Non-pigmented ciliary epithelial cell (primary cell): ENCODE data around the gene IQCC.

Experiments used
- DNase-seq: peaks from one replicate; pipeline ENCODE4 v3.0.0-alpha.2; 2010; ENCODE audit warnings: low read depth

Gene IQCC

DNA sequence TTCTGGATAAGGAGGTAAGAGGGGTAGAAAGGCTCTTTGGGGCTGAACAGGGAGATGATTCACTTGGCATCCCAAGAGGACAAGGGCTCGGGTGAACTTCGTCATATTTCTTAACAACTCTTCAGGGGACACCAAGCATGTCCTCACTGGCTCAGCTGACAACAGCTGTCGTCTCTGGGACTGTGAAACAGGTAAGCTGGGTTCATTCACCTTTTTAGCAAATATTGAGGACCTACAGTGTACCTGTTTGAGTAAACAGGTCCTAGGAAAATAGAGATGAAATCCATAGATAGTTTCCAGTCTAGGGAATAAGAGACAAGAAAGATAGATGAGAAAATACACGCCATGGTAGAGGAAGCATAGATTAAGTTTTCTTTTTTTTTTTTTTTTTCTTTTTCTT is 18.8 kb downstream of the IQCC start:
- DNase-seq, result no peak

DNA sequence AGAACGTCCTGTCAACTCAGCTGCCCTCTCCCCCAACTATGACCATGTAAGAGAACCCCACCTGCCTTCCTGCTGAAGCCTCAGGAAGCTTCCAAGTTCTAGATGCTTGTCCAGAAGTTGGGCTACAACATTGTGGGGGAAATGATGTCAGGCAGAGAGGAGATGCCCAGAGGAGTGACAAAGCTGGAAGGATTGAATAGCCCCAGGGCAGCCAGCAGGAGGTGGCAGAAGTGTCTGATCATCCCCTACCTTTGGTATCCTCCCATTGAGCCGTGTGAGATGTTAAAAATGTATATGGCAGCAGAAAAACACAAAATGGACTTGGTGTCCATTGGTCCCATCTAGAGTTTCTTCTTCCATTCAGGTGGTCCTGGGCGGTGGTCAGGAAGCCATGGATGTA is 23.3 kb downstream of the IQCC start:
- no peak for DNase-seq

DNA sequence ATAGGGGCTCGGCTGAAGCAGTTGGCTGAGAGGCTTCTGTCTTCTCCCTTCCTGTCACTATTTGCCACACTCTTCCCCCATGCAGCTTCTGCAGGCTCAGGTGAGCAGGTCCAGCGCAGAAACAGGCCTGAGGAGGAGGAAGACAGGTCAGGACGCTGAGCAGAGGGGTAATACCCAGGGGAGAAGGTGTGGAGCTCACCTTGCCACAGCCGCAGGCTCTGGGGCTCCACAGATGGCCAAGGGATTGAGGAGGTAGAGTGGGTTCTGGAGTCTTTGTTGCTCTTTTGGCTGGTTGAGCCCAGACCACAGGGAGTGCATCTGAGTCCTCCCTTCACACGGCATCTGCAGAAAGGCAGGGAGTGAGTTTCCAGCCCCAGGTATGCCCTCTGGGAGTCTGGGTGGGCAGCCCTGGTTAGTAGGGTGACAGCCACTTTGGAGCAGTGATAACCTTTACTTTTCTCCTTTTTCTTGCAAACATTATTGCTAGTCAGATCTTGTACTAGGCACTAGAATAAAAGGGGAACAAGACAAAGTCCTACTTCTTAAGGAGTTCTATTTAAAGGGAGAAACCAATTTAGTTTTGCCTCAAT is 26.5 kb downstream of the IQCC start:
- DNase-seq, result no peak

DNA sequence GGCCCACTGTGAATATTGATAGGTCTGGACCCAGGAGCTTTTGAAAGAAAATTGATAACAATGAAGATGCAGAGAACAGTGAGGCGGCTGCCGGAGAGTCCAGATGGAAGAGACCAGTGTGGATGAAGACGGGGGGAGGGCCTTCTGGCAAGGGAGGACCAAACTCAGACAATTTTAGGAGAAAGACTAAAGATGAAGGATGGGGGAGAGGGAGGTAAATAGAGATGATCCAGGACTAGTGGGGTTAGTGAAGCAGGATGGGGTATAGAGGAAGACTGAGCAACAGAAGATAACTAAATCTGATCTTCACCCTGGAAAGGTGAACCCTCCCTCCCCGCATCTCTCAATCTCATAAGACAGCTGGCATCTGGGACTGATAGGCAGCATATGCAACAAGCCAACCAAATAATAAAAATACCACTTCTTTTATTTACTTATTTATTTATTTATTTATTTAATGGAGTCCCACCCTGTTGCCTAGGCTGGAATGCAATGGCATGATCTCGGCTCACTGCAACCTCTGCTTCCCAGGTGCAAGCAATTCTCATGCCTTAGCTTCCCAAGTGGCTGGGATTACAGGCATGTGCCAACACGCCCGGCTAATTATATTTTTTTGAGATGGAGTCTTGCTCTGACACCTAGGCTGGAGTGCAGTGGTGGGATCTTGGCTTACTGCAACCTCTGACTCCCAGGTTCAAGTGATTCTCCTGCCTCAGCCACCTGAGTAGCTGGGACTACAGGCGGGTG is 27.3 kb downstream of the IQCC start:
- DNase-seq, result no peak

DNA sequence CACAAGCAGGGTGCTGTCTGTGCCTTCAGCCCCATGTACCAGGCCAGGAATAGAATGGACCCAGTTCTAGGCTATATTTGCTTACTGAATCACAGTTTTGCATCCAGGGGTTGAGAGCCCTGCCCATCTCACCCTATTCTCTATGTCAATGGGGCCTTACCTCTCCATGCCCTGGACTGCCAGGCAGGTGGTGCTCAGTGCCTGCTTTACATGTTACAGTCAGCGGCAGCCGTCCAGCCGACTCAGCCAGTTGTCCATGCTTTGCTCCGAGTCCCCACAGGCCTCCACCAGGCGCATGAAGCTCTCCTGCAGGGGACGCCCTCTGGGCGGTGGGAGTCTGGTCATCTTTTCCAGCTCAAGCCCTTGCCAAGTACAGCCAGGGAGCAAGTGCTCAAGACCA is 29.3 kb downstream of the IQCC start:
- DNase-seq, result no peak

DNA sequence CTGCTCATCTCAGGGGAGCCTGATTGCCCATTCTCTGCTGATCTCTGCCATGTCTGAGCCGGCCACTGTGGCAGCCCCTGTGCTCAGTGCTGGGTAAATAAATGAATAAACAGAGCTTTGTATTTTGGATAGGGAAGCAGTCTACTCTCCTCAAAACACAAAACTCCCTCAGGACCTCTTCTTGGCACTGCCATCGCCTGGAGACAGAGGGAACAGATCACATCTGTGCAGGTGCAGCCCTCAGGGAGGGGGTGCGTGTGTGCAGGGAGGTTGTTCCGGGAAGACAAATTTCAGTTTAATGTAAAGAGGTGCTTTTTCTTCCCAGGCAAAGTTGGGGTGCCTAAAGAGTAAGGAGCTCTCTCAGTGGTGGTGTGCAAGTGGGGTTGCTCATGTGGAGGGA is 33.9 kb downstream of the IQCC start:
- DNase-seq, result no peak

DNA sequence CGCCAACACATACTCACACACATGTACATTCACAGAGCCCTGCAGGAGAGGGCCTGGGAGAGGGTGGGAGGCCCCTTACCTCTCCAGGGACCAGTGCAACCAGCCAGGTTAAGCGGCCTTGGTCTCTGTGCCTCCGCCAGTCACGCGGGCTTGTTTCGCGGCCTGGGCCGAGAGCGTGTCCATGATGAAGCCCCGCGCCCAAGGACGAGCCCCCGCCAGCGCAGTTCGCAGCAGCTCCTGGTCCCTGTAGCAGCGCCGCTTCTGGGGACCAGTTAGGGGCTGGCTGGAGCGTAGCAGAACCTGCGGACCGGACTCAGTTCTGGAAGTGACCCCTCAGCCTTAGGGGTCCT is 34.3 kb downstream of the IQCC start:
- no peak for DNase-seq

DNA sequence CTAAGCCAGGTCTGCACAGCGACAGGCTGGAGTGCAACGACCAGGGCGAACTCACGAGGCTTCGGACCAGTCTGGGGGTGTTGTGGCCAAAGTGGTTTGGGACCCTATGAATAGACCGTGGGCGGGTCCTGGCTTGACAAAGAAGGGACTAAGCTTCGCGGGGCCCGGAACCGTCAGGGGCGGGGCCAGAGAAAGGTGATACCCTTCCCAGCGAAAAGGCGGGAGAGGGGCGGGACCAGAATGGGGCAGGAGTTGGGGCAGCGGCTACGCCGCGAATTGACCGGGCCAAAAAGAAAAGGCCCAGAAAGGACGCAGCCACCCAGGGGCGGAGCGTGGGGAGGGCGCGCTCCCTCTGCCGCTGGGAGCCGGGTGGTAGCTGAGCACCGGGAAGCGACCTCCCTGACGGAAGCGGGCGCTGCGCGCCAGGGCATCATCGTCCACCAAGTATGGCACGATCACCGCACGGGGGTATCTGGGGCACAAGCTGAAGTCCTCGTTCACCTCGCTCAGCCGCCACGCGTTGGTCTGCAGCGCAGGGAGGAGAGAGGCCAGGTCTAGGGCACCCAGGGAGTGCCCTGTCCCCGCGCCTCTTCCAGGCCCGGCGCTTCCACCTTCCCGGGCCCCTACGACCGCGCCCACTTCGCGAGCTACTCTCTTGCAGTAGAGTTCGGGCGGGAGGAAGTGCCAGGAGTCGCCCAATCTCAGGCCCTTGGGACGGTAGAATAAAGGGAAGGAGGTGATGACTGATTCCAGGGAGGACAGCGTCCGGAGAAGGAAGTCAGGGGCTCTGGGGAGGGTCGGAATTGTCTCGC is 34.9 kb downstream of the IQCC start:
- DNase-seq, result no peak

DNA sequence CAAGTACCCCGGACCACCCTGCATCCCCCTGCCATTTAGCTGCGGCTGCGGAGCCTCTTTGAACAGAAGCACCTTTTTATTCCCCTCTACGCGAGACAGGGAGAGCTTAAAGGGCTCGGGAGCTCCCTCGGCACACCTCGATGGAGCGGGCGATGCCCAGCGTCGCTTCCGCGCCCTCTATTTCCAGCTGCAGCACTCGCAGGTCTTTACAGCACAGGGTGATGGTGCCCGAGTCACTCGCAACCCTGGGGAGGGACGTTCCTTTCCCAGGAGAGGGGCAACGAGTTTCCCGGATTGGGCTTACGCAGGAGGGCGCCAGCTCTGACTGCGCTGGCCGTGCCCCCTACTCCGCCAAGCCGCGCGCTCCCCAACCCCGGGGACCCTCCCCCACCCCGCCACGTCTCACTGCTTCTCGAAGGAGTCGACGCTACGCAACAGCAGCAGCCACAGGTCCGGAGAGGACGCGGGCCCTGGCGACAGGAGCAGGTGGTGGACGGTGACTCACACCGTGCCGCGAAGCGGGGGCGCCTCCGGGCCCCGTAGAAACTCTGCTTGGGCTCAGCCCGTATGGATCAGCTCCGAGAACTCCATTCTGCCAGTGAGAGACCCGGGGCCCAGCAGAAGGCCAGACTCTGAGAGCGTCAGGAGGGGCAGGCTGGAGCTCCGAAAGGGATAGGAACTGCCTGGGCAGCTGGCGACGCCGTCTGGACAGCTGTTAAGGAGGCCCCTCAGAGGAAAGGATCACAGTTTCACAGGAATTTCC is 35.7 kb downstream of the IQCC start:
- DNase-seq, result no peak

DNA sequence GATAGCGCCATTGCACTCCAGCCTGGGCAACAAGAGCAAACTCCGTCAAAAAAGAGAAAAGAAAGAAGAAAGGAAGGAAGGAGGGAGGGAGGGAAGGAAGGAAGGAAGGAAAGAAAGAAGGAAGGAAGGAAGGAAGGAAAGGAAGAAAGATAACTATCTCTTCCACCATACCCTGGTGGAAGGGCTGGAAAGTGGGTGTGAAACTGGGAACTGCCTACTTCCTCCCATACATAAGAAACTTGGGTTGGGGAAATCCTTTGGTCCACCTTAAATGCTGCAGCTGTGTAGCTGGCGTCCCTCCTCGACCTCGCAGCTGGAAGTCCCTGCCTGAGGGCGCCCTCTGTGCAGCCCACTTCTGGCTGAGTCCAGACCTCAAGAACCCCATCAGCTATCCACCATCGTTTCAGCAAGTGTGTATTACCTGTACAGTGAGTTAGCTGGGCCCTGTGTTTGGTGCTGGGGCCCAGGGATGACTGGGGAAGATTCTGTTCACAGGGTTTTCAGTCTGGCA is 36.9 kb downstream of the IQCC start:
- DNase-seq, result no peak

DNA sequence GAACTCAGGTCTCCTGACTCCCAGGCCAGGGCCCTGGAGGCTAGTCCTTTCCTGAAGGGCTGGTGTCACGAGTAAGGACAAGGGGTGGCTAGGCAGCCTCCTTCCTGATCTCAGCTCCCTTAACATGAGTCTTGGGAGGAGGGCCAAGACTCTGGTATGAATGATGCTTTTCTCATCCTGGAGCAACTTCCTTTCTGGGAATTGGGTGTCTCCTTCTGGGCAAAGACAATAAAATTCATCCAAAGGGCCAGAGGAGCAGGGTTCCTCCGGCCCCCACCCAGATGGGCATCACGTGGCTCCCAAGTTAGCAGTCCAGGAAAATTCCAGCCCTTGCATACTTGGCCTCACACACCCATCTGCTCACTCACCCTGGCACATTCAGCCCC is 41.4 kb downstream of the IQCC start, which contains the start of gene FAM167B:
Gene FAM167B, plus strand, starts transcription at position 335 of the 386 bp plus-strand sequence. CDS start 200 bp downstream, outside the sequence.
- DNase-seq, result no peak

DNA sequence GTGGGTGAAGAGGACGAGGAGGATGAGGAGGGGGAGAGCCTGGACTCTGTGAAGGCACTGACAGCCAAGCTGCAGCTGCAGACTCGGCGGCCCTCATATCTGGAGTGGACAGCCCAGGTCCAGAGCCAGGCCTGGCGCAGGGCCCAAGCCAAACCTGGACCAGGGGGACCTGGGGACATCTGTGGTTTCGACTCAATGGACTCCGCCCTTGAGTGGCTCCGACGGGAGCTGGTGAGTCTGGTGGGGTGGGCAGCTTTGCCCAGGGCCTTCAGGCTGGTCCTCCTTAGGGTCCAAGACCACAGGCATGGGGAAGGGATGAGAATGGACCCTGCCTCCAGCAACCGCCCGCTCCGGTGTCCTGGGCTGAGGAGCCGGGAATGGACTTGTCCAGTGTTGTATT is 42.0 kb downstream of the IQCC start:
- DNase-seq, result no peak

DNA sequence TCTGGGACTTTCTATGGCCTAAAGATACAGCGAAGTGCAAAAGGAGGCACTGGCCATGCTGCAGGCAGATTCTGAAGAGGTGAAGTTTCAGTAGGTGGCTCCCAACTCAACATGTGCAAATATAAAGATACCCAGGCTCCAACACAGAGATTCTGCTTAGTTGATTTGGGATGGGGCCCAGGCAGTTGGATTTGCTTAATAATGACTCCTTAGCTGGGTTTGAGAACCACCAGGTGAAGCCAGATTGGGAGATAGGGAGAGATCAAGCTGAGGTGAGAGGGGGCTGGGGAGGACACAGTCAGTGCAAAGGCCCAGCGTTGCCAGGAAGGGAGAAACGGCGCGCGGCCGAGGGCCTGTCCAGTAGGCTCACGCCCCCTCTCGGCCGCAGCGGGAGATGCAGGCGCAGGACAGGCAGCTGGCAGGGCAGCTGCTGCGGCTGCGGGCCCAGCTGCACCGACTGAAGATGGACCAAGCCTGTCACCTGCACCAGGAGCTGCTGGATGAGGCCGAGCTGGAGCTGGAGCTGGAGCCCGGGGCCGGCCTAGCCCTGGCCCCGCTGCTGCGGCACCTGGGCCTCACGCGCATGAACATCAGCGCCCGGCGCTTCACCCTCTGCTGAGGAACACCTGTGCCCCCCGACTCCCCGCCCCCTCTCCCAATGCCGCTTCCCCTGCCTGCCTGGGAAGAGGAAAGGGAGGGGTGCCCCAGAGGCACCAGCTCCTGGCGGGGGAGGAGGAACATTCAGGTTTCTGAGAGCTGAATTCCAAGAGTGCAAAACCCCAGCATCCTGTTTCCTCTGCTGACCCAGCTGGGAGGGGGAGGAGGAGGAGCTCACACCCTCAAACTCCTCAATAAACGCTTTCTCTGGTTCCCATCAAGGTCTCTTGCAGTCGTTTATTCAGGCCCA is 42.8 kb downstream of the IQCC start:
- no peak for DNase-seq

DNA sequence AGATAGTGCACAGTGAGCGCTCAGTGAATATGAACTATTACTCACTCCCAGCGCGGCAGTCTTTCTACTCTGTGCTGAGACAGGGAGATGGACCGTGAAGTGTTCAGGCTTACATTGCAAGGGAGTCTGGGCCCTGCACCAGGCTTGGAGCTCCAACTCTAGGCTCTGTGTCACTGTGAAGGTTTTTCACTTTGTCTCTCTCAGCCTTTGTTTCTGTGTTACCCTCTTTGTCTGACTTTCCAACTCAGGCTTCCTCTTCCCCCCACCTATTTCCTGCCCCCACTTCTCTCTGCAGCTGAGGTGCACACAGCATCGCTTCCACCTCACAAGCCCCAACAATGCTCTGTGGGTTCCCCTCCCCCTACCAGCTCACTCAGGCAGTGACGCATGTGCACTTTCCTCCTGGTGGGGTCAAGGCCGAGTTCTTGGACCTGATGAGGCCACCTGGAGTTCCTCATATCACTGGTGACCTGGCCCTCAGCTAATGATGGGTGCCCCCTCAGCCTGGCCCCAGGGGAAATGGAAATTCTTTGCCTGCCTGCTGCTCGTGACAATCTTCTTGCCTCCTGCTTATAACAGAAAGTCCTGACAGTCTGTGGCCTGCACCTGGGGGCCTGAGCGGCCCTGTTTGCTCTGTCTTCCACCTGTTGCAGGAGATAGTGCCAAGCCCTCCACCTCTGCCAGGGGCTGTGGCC is 44.5 kb downstream of the IQCC start:
- no peak for DNase-seq

DNA sequence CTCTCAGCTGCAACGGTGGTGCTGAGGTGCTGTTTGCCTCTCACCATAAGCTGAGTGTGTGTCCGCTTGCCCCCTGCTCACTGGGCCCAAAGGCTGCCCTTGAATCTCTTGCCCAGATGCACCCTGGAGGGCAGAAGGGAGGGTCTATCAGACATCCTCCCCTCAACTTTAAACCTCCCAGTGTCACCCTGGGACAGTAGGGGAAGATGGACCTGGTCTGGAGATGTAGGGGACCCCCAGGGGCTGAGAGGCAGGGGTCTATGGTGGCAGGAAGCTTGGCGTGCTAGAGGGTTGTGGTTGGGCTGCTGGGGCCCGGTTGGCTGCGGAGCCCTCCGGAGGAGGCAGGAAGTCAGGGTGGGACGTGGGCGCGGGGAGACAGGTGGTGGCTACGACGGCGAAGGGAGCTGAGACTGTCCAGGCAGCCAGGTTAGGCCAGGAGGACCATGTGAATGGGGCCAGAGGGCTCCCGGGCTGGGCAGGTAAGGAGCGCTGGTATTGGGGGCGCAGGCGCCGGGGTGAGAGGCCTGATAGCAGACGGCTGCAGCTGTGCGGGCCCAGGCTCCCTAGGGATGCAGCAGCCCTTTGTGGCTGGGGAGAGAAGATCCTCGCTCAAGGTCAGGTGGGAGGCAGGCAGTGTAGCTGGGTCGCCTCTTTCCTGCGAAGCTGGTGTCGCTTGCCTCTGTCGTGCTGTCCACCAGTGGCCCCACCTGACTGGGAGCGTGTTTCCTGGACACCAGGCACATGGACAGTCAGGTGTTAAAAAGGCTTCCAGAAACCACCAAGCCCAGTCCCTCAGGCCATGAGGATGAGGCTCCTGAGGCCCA is 45.6 kb downstream of the IQCC start, which contains the start of gene LCK:
Gene LCK, plus strand, starts transcription at position 373 of the 824 bp plus-strand sequence. CDS start 23,065 bp downstream, outside the sequence.
- DNase-seq, result no peak

DNA sequence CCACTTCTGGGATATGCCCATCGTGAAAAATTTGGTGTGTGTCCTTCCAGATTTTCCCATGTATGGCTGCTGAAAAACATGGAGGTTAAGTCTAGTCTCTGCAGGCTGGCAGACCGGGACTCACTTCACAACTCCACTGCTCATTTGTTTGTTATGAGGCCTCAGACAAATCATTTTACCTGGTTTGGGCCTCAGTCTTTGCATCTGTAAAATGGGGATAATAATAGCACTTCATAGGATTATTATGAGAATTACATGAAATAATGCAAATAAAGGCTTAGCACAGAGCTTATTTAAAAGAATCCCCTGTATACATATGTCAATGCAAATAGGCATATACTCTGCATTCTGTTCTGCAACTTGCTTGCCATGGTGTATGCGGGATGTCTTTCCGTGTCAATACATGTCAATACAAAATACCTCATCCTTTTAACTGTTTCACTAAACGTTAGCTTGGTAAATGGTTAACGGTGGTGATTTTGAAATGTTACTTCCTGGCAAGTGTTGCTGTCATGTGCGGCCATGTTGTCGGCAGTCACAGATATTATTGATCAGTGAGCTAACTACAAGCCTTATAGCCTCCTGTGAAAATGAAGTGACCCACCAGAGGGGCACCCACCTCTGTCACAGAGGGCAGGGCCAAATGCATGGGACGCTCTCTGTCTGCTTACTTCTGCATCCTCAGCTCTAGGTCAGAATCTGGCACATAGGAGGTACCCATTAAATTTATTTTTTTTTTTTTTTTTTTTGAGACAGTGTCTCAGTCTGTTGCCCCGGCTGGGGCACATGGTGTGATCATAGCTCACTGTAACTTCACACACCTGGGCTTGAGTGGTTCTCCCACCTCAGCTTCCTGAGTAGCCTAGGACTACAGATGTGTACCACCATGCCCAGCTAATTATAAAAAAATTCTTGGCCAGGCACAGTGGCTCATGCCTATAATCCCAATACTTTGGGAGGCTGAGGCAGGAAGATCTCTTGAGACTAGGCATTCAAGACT is 49.9 kb downstream of the IQCC start:
- no peak for DNase-seq

DNA sequence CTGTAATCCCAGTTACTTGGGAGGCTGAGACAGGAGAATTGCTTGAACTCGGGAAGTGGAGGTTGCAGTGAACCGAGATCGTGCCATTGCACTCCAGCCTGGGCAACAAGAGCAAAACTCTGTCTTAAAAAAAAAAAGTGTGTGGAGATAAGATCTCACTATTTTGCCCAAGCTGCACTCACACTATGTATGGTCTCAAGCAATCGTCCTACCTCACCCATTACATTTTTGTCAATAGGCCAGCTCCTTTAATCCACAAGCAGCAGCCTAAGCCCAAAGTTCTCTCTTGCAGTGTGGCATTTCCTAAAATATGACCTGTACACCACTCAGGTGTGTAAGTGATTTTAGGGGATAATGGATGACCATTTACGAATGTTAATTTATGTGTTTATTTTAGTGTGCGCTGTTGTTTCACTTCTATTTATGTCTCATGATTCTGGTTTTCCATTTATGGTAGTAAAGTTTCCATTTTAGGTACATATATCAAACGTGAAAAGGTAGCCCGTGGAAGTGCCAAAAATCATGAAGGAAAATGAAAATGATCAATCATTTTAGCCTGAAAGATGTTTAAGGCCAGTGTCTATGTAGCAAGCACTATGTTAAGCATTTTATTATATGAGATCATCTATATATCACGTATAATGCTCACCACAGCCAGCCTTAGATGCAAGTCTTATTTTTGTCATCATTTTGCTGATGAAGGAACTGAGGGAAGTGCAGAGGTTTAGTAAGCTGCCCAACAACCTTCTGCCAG is 51.2 kb downstream of the IQCC start:
- no peak for DNase-seq

DNA sequence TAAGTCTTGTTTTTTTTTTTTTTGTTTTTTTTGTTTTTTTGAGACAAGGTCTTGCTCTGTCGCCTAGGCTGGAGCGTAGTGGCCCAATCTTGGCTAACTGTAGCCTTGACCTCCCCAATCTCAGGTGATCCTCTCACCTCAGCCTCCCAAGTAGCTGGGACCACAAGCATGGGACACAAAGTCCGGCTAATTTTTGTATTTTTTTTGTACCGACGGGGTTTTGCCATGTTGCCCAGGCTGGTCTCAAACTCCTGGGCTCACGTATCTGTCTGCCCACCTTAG is 51.7 kb downstream of the IQCC start:
- DNase-seq, result no peak
